ENCODE measurements around the gene RBM6.

The RBM6 gene

DNA sequence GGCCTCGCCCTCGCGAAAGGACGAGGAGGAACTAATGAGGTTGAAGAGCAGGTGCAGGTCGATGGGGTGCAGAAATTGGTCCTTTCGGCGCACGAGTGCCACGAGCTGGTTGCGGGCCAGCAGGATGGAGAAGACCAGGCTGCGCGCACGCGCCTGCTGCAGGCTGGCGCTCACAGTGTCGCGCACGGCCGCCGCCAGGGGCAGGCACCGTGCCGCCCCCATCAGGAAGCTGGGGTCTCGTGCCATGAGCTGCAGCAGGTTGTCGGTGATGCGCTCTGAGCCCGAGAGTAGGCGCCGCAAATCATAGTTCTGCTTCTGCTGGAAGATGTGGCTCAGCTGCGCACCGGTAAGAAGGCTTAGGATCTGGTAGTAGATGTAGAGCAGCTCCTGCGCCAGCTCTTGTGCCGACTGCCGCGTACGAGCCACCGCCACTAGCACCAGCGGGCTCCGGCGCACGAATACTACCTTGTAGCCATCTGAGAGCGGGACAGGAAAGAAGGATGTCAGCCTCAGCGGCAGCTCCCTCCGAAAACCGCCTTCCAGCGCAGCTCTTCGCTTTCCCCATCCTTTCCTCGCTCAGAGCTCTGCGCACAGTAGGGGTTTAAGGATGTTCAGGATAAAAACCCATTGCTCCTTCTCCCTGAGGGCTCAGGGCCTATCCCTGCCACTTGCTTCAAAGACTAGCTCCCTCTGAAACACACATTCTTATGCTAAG lies 29.4 kb upstream of the RBM6 start (continued):
- no peak for TF ChIP-seq ZFP41 (tag by site-specific recombination; IDR thresholded peaks at IDR 0.05; ENCODE audit: borderline replicate concordance)
- no peak for TF ChIP-seq ZNF701 (tag by site-specific recombination; IDR thresholded peaks at IDR 0.05)
- no peak for TF ChIP-seq BCL6B (tag by site-specific recombination; IDR thresholded peaks at IDR 0.05)

DNA sequence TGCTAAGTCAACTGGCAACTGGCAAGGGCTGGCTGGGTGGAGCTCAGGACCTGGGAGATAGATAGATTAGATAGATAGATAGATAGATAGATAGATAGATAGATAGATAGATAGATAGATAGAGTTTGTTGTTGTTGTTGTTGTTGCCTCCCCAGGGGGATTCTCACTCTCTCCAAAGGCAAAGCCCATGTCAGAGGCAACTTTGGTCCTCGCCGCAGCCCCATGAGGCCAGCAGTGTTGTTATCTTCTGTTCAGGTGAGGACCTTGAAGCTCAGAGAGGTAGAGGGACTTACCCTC lies 28.9 kb upstream of the RBM6 start:
- ChIA-PET CTCF (interaction anchor here (0.7 kb wide), 1 partner anchor 563 kb away, joined by 3 read pairs; no protein-coding TSS in a partner anchor), POLR2A (no interaction called here)
- Histone ChIP-seq H3K9me3 (ENCODE audit: control insufficient read depth, insufficient read depth, low read depth, low read length) (no peaks in the 10 kb centered on the region), H3K4me3 (ENCODE audit: low read depth, low read length) (no peak overlapping the region), H3K27ac (ENCODE audit: extremely low read depth, low read depth, low read length) (no peak overlapping the region), H3K36me3 (ENCODE audit: control insufficient read depth in 2 of 2, insufficient read depth in 1 of 2, low read length in 2 of 2) (peaks cover 0 to 32% of the 10 kb centered on the region in 2 experiments; a peak in 1 of 3 replicates), H3K4me1 (ENCODE audit: control insufficient read depth, insufficient read depth, low read length) (no peaks in the 10 kb centered on the region)
- TF ChIP-seq ZNF76 (tag by site-specific recombination; IDR thresholded peaks at IDR 0.05; ENCODE audit: borderline replicate concordance, low read depth) (no peak), ZSCAN16 (tag by site-specific recombination; IDR thresholded peaks at IDR 0.05) (no peak), ZNF350 (tag by site-specific recombination; IDR thresholded peaks at IDR 0.05) (no peak), ZNF239 (tag by site-specific recombination; IDR thresholded peaks at IDR 0.05) (no peak), ZNF175 (tag by site-specific recombination; IDR thresholded peaks at IDR 0.05) (no peak), ZNF416 (tag by site-specific recombination; IDR thresholded peaks at IDR 0.05) (no peak), ZEB2 (tag by site-specific recombination; IDR thresholded peaks at IDR 0.05) (no peak)

DNA sequence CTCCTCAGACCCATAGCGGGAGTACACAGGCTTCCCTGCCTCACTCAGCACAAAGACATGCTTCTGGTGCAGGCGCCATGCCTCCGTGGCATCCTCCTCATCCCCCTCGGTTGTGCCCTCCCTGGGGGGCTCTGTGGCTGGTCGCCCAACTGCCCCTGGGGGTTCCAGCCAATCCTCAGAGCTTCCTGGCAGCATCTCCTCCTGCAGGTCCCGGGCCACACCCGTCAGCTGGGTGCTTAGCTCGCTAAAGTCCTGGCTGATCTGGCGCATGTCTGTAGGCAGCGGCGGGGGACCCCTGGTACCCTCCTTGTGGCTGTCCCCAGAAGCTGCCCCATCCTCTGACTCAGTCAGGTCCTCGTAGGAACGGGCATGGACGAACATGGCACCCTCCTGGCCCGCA lies 28.3 kb upstream of the RBM6 start:
- no peak overlapping the region for H3K27ac ChIP-seq (ENCODE audit: extremely low read depth, low read depth, low read length)
- H3K9me3 ChIP-seq (ENCODE audit: control insufficient read depth, insufficient read depth, low read depth, low read length) = no peaks in the 10 kb centered on the region
- TF ChIP-seq ZNF561 (tag by site-specific recombination; IDR thresholded peaks at IDR 0.05; ENCODE audit: borderline replicate concordance) (no peak), ZNF658 (tag by site-specific recombination; IDR thresholded peaks at IDR 0.05) (no peak), MEIS1 (CRISPR knock-in tag; IDR thresholded peaks at IDR 0.05; ENCODE audit: borderline replicate concordance) (no peak), ZNF510 (tag by site-specific recombination; IDR thresholded peaks at IDR 0.05; ENCODE audit: insufficient replicate concordance) (no peak), ZEB2 (tag by site-specific recombination; IDR thresholded peaks at IDR 0.05) (no peak), ZNF768 (tag by site-specific recombination; IDR thresholded peaks at IDR 0.05) (no peak)
- ChIA-PET POLR2A (no interaction called here), CTCF (no interaction called here)
- H3K4me1 ChIP-seq (ENCODE audit: control insufficient read depth, insufficient read depth, low read length) = no peaks in the 10 kb centered on the region
- H3K36me3 ChIP-seq (ENCODE audit: control insufficient read depth in 2 of 2, insufficient read depth in 1 of 2, low read length in 2 of 2) = peaks cover 0 to 32% of the 10 kb centered on the region in 2 experiments; a peak in 1 of 3 replicates
- H3K4me3 ChIP-seq (ENCODE audit: low read depth, low read length) = no peak overlapping the region

DNA sequence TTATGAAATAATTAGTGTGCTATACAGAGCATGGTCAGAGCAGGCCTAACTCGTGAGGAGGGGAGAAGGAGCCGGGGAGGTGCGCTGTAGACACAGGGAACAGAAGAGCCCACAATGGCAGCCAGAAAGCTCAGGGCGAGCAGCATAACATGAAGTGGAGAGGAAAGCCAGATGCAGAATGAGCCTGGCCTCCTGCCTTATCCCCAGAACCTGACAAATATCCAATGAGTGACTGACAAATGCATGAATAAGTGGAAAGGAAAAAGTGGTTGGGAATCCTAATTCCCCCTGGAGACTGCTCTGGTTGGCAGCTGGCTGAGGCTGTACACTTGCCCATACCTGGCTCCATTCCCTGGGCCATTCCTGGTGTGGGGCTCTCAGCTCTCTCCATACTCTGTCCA lies 27.1 kb upstream of the RBM6 start:
- no peak for TF ChIP-seq ZNF501 (tag by site-specific recombination; IDR thresholded peaks at IDR 0.05)
- no peak for TF ChIP-seq GLIS1 (tag by site-specific recombination; IDR thresholded peaks at IDR 0.05)
- no peak for TF ChIP-seq ZNF777 (tag by site-specific recombination; IDR thresholded peaks at IDR 0.05; ENCODE audit: borderline replicate concordance)
- no peak for TF ChIP-seq ZNF473 (tag by site-specific recombination; IDR thresholded peaks at IDR 0.05)
- no peak for TF ChIP-seq ZNF776 (tag by site-specific recombination; IDR thresholded peaks at IDR 0.05; ENCODE audit: borderline replicate concordance)
- TF ChIP-seq ZNF391 (tag by site-specific recombination; IDR thresholded peaks at IDR 0.05; ENCODE audit: borderline replicate concordance, low read depth) = no peak
- ChIA-PET CTCF (interaction anchor here (0.6 to 0.7 kb wide), 2 partner anchors 121 to 1478 kb away, joined by 3 to 6 read pairs; no protein-coding TSS in a partner anchor), POLR2A (interaction anchor here (1.0 to 1.5 kb wide), 3 partner anchors 11 to 27 kb away, joined by 3 to 4 read pairs (median 3); partner anchors contain the start of gene RBM6)

More for the DNA sequence above, 27.1 kb upstream of the RBM6 start:
- Histone ChIP-seq H3K9me3 (ENCODE audit: control insufficient read depth, insufficient read depth, low read depth, low read length) (no peaks in the 10 kb centered on the region), H3K4me3 (ENCODE audit: low read depth, low read length) (no peak overlapping the region), H3K4me1 (ENCODE audit: control insufficient read depth, insufficient read depth, low read length) (no peaks in the 10 kb centered on the region), H3K36me3 (ENCODE audit: control insufficient read depth in 2 of 2, insufficient read depth in 1 of 2, low read length in 2 of 2) (peaks cover 0 to 32% of the 10 kb centered on the region in 2 experiments; a peak in 1 of 3 replicates), H3K27ac (ENCODE audit: extremely low read depth, low read depth, low read length) (no peak overlapping the region)

Measured in HEK293 (cell line).